Cardiac muscle cell (in vitro differentiated cells and primary cell): ENCODE data around the gene ME2. TPM values are rescaled to one million over a fixed set of nuclear protein-coding genes. Genes with fewer than 3 reads are reported as not detected.
"Not testable (repeated sequence)": the region's sequence is repeated elsewhere in the genome, so short reads cannot be mapped to it uniquely, and the experiment has no call there.

Source experiments
- DNase-seq, 2 donors: peaks; one replicate each; pipeline versions ENCODE4 v3.0.0 to v3.0.0-alpha.2; 2010 to 2017; ENCODE audit warnings: low read depth in 1 of 2, low spot score in 1 of 2
- H3K27ac ChIP-seq: fragments of 200-600 bp; sonication (generic); 2 replicates; pipeline ENCODE4 v1.5.1; 2016
- H3K27me3 ChIP-seq: fragments of 200-600 bp; sonication (generic); 2 replicates; pipeline ENCODE4 v1.6.0; 2016; ENCODE audit warnings: control low read depth
- H3K36me3 ChIP-seq: fragments of 200-600 bp; sonication (generic); 2 replicates; pipeline ENCODE4 v1.5.1; 2016; ENCODE audit warnings: control low read depth
- H3K4me1 ChIP-seq: fragments of 200-600 bp; sonication (generic); 2 replicates; pipeline ENCODE4 v1.8.1; 2017; ENCODE audit warnings: low read depth, mild to moderate bottlenecking, mixed run types
- H3K4me3 ChIP-seq: fragments of 200-600 bp; sonication (generic); 2 replicates; pipeline ENCODE4 v1.5.1; 2016; ENCODE audit warnings: mild to moderate bottlenecking
- H3K9me3 ChIP-seq: fragments of 200-600 bp; sonication (generic); 2 replicates; pipeline ENCODE4 v1.5.1; 2017; ENCODE audit warnings: low read depth, mild to moderate bottlenecking, control low read depth
- polyA plus RNA-seq: library from polyadenylated mRNA; unstranded; fragments of >200 nt; fragmentation: Nextera tagmentation; extraction: Ambion mirVana; gene quantifications from 2 replicates; pipeline ENCODE4 v1.2.1, GENCODE V29; 2016
- total RNA-seq: library from RNA; depleted of rRNA; stranded (reverse); fragments of >200 nt; gene quantifications from 2 replicates; pipeline ENCODE4 v1.2.3, GENCODE V29; 2016
- TF ChIP-seq, protein P1 (sequence below): IDR thresholded peaks from 2 replicates; pipeline ENCODE4 v1.5.1; 2012; ENCODE audit warnings: low read depth, mild to moderate bottlenecking, low read length

Gene ME2
- total and polyA plus RNA-seq, 2 experiments from 2014 or later, result 33.9 to 47.3 TPM

- TF ChIP-seq, protein P1, sequence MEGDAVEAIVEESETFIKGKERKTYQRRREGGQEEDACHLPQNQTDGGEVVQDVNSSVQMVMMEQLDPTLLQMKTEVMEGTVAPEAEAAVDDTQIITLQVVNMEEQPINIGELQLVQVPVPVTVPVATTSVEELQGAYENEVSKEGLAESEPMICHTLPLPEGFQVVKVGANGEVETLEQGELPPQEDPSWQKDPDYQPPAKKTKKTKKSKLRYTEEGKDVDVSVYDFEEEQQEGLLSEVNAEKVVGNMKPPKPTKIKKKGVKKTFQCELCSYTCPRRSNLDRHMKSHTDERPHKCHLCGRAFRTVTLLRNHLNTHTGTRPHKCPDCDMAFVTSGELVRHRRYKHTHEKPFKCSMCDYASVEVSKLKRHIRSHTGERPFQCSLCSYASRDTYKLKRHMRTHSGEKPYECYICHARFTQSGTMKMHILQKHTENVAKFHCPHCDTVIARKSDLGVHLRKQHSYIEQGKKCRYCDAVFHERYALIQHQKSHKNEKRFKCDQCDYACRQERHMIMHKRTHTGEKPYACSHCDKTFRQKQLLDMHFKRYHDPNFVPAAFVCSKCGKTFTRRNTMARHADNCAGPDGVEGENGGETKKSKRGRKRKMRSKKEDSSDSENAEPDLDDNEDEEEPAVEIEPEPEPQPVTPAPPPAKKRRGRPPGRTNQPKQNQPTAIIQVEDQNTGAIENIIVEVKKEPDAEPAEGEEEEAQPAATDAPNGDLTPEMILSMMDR, result no peak
- Histone ChIP-seq H3K4me1 (peaks cover 12% of the 10 kb centered on the region), H3K9me3 (no peaks in the 10 kb centered on the region), H3K36me3 (peaks cover 6% of the 10 kb centered on the region), H3K27me3 (no peaks in the 10 kb centered on the region), H3K27ac (peak overlapping the region; percentile 26), H3K4me3 (no peak overlapping the region)
- no peak for DNase-seq
These were observed 91.1 kb downstream of the ME2 start for GRCh38 chr18:50970006-50970405.

GRCh38 chr18:50972404-50972803, 93.5 kb downstream of the ME2 start:
- not testable (repeated sequence) for H3K27me3 ChIP-seq, H3K4me3 ChIP-seq, H3K27ac ChIP-seq, H3K9me3 ChIP-seq, DNase-seq
- Histone ChIP-seq H3K36me3 (peaks cover 21% of the 10 kb centered on the region), H3K4me1 (peaks cover 12% of the 10 kb centered on the region)

GRCh38 chr18:50973367-50974126, 94.6 kb downstream of the ME2 start:
- peaks cover 11% of the 10 kb centered on the region for H3K4me1 ChIP-seq
- H3K4me3 ChIP-seq, result no peak overlapping the region
- H3K36me3 ChIP-seq, result peaks cover 21% of the 10 kb centered on the region
- no peak overlapping the region for H3K27ac ChIP-seq
- DNase-seq, result peak in 1 of 2 donors; percentile 50
- no peaks in the 10 kb centered on the region for H3K9me3 ChIP-seq
- H3K27me3 ChIP-seq, result no peaks in the 10 kb centered on the region
- TF ChIP-seq, protein P1, result no peak

DNA sequence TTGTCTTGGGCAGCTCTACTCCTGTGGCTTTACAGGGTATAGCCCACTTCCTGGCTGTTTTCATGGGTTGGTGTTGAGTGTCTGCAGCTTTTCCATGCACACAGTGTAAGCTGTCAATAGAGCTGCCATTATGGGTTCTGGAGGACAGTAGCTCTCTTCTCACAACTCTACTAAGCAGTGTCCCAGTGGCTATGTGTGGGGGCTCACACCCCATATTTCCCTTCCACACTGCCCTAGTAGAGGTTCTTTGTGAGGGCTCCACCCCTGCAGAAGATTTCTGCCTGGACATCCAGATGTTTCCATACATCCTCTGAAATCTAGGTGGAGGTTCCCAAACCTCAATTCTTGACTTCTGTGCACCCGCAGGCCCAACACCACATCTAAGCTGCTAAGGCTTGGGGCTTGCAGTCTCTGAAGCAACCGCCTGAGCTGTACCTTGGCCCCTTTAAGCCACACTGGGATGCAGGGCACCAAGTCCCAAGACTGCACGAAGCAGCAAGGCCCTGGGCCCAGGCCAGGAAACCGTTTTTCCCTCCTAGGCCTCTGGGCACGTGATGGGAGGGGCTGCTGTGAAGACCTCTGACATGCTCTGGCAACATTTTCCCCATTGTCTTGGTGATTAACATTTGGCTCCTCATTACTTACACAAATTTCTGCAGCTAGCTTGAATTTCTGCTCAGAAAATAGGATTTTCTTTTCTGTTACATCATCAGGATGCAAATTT, 98.3 kb downstream of the ME2 start:
- Histone ChIP-seq H3K36me3 (peaks cover 21% of the 10 kb centered on the region), H3K4me3 (no peak overlapping the region), H3K4me1 (no peaks in the 10 kb centered on the region), H3K27ac (no peak overlapping the region), H3K9me3 (no peaks in the 10 kb centered on the region), H3K27me3 (no peaks in the 10 kb centered on the region)
- no peak for DNase-seq
- TF ChIP-seq, protein P1, result no peak

DNA sequence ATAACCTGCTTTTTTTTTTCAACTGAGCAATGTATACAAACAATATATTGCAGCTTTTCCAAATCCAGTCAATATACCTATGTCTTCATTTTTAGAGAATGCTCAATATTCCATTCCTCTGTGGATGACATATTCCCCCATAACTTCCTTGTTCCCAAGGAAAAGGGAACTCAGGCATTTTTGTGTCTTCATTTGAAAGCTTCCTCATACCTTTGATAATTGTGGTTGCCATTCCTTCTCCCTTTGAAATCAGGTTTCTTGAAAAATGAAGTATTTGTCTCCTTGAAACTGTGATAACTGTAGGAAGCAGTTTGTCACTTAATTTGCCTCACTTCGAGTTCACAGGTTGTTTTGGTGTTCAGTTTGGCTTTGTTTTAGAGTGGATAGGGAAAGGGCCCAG, 102.5 kb downstream of the ME2 start:
- TF ChIP-seq, protein P1, result no peak
- Histone ChIP-seq H3K27me3 (no peaks in the 10 kb centered on the region), H3K4me1 (no peaks in the 10 kb centered on the region), H3K9me3 (no peaks in the 10 kb centered on the region), H3K36me3 (peaks cover 6% of the 10 kb centered on the region), H3K27ac (no peak overlapping the region), H3K4me3 (no peak overlapping the region)
- DNase-seq, result no peak
